ENCODE measurements around the gene MICAL2. TPM values are rescaled to one million over a fixed set of nuclear protein-coding genes. Genes with fewer than 3 reads are reported as not detected.

MICAL2 gene
- total and polyA plus RNA-seq, 2 donors (not counting 1 experiment from before 2014, with no cell fraction given), result 0.32 to 0.40 TPM

DNA sequence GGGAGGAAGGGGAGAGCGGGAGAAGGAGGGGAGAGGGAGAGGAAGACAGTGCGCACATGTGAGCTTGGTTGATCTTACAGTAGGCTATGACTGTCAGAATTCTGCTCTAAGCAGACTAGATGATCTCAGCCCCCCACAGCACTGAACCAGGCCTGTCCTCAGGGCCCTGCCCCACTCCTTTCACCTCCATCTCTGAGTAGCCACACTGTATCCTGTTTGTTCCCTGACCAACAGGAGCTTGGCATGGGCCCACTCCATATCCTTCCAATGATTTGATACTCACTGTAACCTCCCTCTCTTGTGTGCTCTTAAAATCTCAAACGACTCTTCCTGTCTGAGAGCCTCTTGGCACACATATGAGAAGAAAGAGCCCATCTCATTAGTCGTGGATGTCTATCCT lies 180.9 kb downstream of the MICAL2 start:
- no peak overlapping the region for H3K4me3 Mint-ChIP-seq

DNA sequence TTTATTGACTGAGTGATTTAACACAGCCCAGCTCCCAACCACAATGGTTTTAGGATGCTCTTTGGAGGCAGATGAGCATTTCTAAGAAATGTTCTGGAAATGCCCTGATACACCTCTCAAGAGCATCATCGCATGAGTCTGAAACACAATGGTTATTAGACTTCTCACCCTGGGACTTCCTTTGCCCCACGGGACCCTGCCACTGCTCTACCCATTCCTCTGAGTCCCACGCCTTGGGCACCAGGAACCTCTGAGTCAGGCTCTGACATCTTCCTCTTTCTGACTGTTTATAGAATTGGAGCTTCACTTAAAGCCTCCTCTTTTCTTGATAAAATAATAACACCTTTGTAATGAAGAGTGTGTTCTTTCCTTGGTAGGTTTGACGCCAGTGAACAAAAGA lies 181.4 kb downstream of the MICAL2 start:
- intact Hi-C loops (cut with micrococcal nuclease), result no loop called here

More for the DNA sequence above, 180.9 kb downstream of the MICAL2 start:
- TF ChIP-seq, protein P1, sequence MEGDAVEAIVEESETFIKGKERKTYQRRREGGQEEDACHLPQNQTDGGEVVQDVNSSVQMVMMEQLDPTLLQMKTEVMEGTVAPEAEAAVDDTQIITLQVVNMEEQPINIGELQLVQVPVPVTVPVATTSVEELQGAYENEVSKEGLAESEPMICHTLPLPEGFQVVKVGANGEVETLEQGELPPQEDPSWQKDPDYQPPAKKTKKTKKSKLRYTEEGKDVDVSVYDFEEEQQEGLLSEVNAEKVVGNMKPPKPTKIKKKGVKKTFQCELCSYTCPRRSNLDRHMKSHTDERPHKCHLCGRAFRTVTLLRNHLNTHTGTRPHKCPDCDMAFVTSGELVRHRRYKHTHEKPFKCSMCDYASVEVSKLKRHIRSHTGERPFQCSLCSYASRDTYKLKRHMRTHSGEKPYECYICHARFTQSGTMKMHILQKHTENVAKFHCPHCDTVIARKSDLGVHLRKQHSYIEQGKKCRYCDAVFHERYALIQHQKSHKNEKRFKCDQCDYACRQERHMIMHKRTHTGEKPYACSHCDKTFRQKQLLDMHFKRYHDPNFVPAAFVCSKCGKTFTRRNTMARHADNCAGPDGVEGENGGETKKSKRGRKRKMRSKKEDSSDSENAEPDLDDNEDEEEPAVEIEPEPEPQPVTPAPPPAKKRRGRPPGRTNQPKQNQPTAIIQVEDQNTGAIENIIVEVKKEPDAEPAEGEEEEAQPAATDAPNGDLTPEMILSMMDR (IDR thresholded peaks at IDR 0.05), result no peak
- TF ChIP-seq EZH2 (IDR thresholded peaks at IDR 0.05; ENCODE audit: borderline replicate concordance, insufficient read depth, low read depth, low read length, poor library complexity, severe bottlenecking), result no peak
- peaks cover 4% of the 10 kb centered on the region for H3K27me3 Mint-ChIP-seq
- ATAC-seq (ENCODE audit: low read depth) (no peak), DNase-seq (no peak)
- intact Hi-C loops (cut with micrococcal nuclease), result no loop called here
- no CpG with 5 or more reads among the region's 4 CpGs for WGBS (ENCODE audit: insufficient coverage)
- Histone ChIP-seq H3K27ac (ENCODE audit: low read length in 2 of 2) (no peak overlapping the region), H3K9me3 (ENCODE audit: control extremely low read depth in 1 of 3, control insufficient read depth in 2 of 3, insufficient read depth in 1 of 3, low read length in 2 of 3) (peaks cover 0 to 9% (median 0%) of the 10 kb centered on the region in 3 donors), H4K20me1 (ENCODE audit: control insufficient read depth, insufficient read depth, low read length, poor library complexity, severe bottlenecking) (no peaks in the 10 kb centered on the region), H3K27me3 (replicated peaks in 1 of 4; ENCODE audit: control extremely low read depth in 1 of 4, control insufficient read depth in 3 of 4, insufficient read depth in 4 of 4, low read length in 3 of 4) (no peaks in the 10 kb centered on the region), H3K9ac (ENCODE audit: low read length) (no peak overlapping the region), H2AFZ (ENCODE audit: insufficient read depth, low read depth, low read length, poor library complexity, severe bottlenecking) (no peak overlapping the region), H3K79me2 (ENCODE audit: control insufficient read depth, insufficient read depth, low read length) (no peaks in the 10 kb centered on the region), H3K4me2 (replicated peaks; ENCODE audit: low read depth, low read length, poor library complexity, severe bottlenecking) (no peak overlapping the region), H3K4me3 (ENCODE audit: control extremely low read depth in 1 of 5, extremely low read depth in 1 of 5, insufficient read depth in 1 of 5, low read depth in 2 of 5, low read length in 4 of 5) (no peak overlapping the region), H3K36me3 (replicated peaks in 1 of 2; ENCODE audit: control extremely low read depth in 1 of 2, control insufficient read depth in 1 of 2, extremely low read depth in 1 of 2, insufficient read depth in 2 of 2, low read length in 1 of 2) (no peaks in the 10 kb centered on the region), H3K4me1 (ENCODE audit: control insufficient read depth in 2 of 2, insufficient read depth in 2 of 2, low read length in 2 of 2) (peaks cover 5 to 10% of the 10 kb centered on the region in 2 donors)
- H3K9me3 Mint-ChIP-seq (ENCODE audit: insufficient read depth), result no peaks in the 10 kb centered on the region
- H3K4me1 Mint-ChIP-seq, result peaks cover 11% of the 10 kb centered on the region
- POLR2A ChIA-PET, result no interaction called here
- CTCF ChIA-PET, result interaction anchor here (0.7 to 1.9 kb wide), 2 partner anchors 9 to 244 kb away, joined by 3 to 7 read pairs; no protein-coding TSS in a partner anchor
- H3K27ac Mint-ChIP-seq, result no peak overlapping the region

More for the DNA sequence above, 181.4 kb downstream of the MICAL2 start:
- H3K4me3 ChIP-seq (ENCODE audit: control extremely low read depth in 1 of 5, extremely low read depth in 1 of 5, insufficient read depth in 1 of 5, low read depth in 2 of 5, low read length in 4 of 5), result no peak overlapping the region
- ATAC-seq (ENCODE audit: low read depth) (no peak), DNase-seq (no peak)
- ChIA-PET POLR2A (no interaction called here), CTCF (interaction anchor here (0.7 to 1.9 kb wide), 3 partner anchors 10 to 244 kb away, joined by 3 to 7 read pairs (median 6); no protein-coding TSS in a partner anchor)
- no peak overlapping the region for H3K27ac ChIP-seq (ENCODE audit: low read length in 2 of 2)
- no peak overlapping the region for H3K9ac ChIP-seq (ENCODE audit: low read length)
- Mint-ChIP-seq H3K4me1 (peaks cover 11% of the 10 kb centered on the region), H3K27ac (no peak overlapping the region), H3K9me3 (ENCODE audit: insufficient read depth) (no peaks in the 10 kb centered on the region), H3K27me3 (peaks cover 4% of the 10 kb centered on the region), H3K4me3 (no peak overlapping the region)
- no peaks in the 10 kb centered on the region for H4K20me1 ChIP-seq (ENCODE audit: control insufficient read depth, insufficient read depth, low read length, poor library complexity, severe bottlenecking)
- no peak overlapping the region for H2AFZ ChIP-seq (ENCODE audit: insufficient read depth, low read depth, low read length, poor library complexity, severe bottlenecking)
- peaks cover 5 to 10% of the 10 kb centered on the region in 2 donors for H3K4me1 ChIP-seq (ENCODE audit: control insufficient read depth in 2 of 2, insufficient read depth in 2 of 2, low read length in 2 of 2)
- H3K36me3 ChIP-seq (replicated peaks in 1 of 2; ENCODE audit: control extremely low read depth in 1 of 2, control insufficient read depth in 1 of 2, extremely low read depth in 1 of 2, insufficient read depth in 2 of 2, low read length in 1 of 2), result no peaks in the 10 kb centered on the region
- no peaks in the 10 kb centered on the region for H3K79me2 ChIP-seq (ENCODE audit: control insufficient read depth, insufficient read depth, low read length)
- TF ChIP-seq EZH2 (IDR thresholded peaks at IDR 0.05; ENCODE audit: borderline replicate concordance, insufficient read depth, low read depth, low read length, poor library complexity, severe bottlenecking), result no peak
- TF ChIP-seq, protein P1 (IDR thresholded peaks at IDR 0.05), result no peak
- H3K4me2 ChIP-seq (replicated peaks; ENCODE audit: low read depth, low read length, poor library complexity, severe bottlenecking), result no peak overlapping the region
- WGBS (ENCODE audit: insufficient coverage), result 42% methylated on average over 2 of the region's 4 CpGs
- no peaks in the 10 kb centered on the region for H3K27me3 ChIP-seq (replicated peaks in 1 of 4; ENCODE audit: control extremely low read depth in 1 of 4, control insufficient read depth in 3 of 4, insufficient read depth in 4 of 4, low read length in 3 of 4)
- H3K9me3 ChIP-seq (ENCODE audit: control extremely low read depth in 1 of 3, control insufficient read depth in 2 of 3, insufficient read depth in 1 of 3, low read length in 2 of 3), result peaks cover 0 to 9% (median 0%) of the 10 kb centered on the region in 3 donors

Measured in B cell (primary cell).